Astrocyte of the spinal cord (primary cell): Measurements from ENCODE around the gene TBX19.

Experiments
- DNase-seq: peaks from one replicate; pipeline ENCODE4 v3.0.0; 2011; ENCODE audit warnings: low read depth, low spot score
- H3K4me3 ChIP-seq: 2 replicates; pipeline ENCODE4 v1.5.1; 2011; ENCODE audit warnings: low read depth, mild to moderate bottlenecking, low read length, moderate library complexity
- CTCF ChIP-seq: IDR thresholded peaks from 2 replicates; pipeline ENCODE4 v1.5.1; 2012; ENCODE audit warnings: low read depth, mild to moderate bottlenecking, low read length, inconsistent platforms
- in situ Hi-C: cut with HindIII; loops from 2 replicates; pipeline ENCODE4 v1.10.0; 2017; ENCODE audit warnings: low sequenced_read_pairs

The TBX19 gene

GRCh38 chr1:168362991-168363390 lies 82.3 kb downstream of the TBX19 start:
- no peak for TF ChIP-seq CTCF
- no peak overlapping the region for H3K4me3 ChIP-seq
- DNase-seq: no peak
- in situ Hi-C loops: no loop called here
